ENCODE results near the gene SLC25A34.

- TF ChIP-seq CTCF (conservative IDR thresholded peaks at IDR 0.05; ENCODE audit: low read length) (no peak), EZH2phosphoT487 (IDR thresholded peaks at IDR 0.05; ENCODE audit: borderline replicate concordance) (no peak)
Observed at GRCh38 chr1:15727424-15727823, 8.6 kb upstream of the SLC25A34 start.
